ENCODE results near the gene KIF1B.

KIF1B gene

DNA sequence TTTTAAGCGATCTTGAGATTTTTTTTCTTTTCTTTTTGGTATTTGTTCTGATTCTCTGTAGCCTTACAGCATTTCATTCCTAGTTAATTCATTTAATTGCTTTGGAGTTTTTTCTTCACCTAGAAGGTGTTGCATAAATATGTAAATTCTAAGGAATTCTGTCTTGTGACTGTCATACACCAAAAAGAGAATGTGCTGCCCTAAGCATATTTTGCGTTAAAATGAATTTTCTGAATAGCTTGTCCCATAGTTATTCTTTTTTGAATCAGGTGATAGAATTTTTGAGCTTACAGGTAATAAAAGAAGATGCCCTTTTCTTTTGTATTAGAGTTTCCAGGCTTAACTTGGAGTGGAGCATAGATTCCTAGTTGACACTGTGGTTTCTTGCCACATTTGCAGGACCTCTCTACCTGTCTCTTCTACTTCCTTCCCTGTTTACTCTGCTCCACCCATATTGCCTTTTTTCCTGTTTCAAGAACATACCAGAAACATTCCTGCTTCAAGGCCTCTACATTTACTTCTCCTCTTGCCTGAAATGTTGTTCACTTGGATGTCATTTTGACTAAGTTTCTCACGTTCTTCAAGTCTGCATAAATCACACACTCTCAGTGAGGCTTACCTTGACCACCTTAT, 53.2 kb downstream of the KIF1B start:
- H2AFZ ChIP-seq (ENCODE audit: low read depth): no peak overlapping the region
- no peaks in the 10 kb centered on the region for H4K20me1 ChIP-seq (ENCODE audit: insufficient read depth)
- H3K27ac ChIP-seq: no peak overlapping the region
- no peak overlapping the region for H3K4me3 ChIP-seq (IDR thresholded peaks at IDR 0.05; ENCODE audit: insufficient read depth, low read depth, low read length)
- H3K9ac ChIP-seq: no peak overlapping the region
- H3K4me1 ChIP-seq (ENCODE audit: low read depth, poor library complexity, severe bottlenecking): peaks cover 17% of the 10 kb centered on the region
- no peaks in the 10 kb centered on the region for H3K79me2 ChIP-seq (ENCODE audit: insufficient read depth, low read depth)
- H3K27me3 ChIP-seq (ENCODE audit: insufficient read depth, low read depth): no peaks in the 10 kb centered on the region
- no peaks in the 10 kb centered on the region for H3K36me3 ChIP-seq (ENCODE audit: insufficient read depth)
- TF ChIP-seq, protein P1, sequence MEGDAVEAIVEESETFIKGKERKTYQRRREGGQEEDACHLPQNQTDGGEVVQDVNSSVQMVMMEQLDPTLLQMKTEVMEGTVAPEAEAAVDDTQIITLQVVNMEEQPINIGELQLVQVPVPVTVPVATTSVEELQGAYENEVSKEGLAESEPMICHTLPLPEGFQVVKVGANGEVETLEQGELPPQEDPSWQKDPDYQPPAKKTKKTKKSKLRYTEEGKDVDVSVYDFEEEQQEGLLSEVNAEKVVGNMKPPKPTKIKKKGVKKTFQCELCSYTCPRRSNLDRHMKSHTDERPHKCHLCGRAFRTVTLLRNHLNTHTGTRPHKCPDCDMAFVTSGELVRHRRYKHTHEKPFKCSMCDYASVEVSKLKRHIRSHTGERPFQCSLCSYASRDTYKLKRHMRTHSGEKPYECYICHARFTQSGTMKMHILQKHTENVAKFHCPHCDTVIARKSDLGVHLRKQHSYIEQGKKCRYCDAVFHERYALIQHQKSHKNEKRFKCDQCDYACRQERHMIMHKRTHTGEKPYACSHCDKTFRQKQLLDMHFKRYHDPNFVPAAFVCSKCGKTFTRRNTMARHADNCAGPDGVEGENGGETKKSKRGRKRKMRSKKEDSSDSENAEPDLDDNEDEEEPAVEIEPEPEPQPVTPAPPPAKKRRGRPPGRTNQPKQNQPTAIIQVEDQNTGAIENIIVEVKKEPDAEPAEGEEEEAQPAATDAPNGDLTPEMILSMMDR (conservative IDR thresholded peaks at IDR 0.05; ENCODE audit: low read depth, low read length): no peak
- H3K4me2 ChIP-seq: no peak overlapping the region

GRCh38 chr1:10265027-10265426, 54.7 kb downstream of the KIF1B start:
- H2AFZ ChIP-seq (ENCODE audit: low read depth): no peak overlapping the region
- H3K36me3 ChIP-seq (ENCODE audit: insufficient read depth): no peaks in the 10 kb centered on the region
- H3K4me3 ChIP-seq (IDR thresholded peaks at IDR 0.05; ENCODE audit: insufficient read depth, low read depth, low read length): no peak overlapping the region
- no peak overlapping the region for H3K4me2 ChIP-seq
- H3K27ac ChIP-seq: no peak overlapping the region
- H3K27me3 ChIP-seq (ENCODE audit: insufficient read depth, low read depth): no peaks in the 10 kb centered on the region
- no peaks in the 10 kb centered on the region for H3K79me2 ChIP-seq (ENCODE audit: insufficient read depth, low read depth)
- TF ChIP-seq, protein P1 (conservative IDR thresholded peaks at IDR 0.05; ENCODE audit: low read depth, low read length): no peak
- H3K9ac ChIP-seq: no peak overlapping the region
- no peaks in the 10 kb centered on the region for H4K20me1 ChIP-seq (ENCODE audit: insufficient read depth)
- H3K4me1 ChIP-seq (ENCODE audit: low read depth, poor library complexity, severe bottlenecking): peaks cover 17% of the 10 kb centered on the region

DNA sequence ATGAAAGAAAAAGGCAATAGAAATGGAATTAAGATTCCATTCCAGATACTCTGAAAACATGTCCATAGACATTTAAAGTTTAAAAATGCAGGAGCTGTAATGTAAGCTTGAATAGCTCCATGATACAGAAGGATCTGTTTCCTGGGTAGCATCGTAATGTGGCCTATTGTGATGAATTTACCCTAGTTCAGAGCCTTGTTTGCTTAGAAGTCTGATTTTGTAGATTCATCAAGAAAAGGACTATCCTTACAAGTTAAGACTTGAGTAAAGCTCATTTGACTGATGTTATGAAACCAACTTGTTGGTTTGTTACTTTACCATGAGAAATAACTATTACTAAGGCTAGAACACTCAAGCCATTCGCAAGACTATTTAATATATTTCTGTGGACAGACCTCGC, 55.5 kb downstream of the KIF1B start:
- no peak overlapping the region for H3K4me2 ChIP-seq
- H4K20me1 ChIP-seq (ENCODE audit: insufficient read depth): no peaks in the 10 kb centered on the region
- TF ChIP-seq, protein P1 (conservative IDR thresholded peaks at IDR 0.05; ENCODE audit: low read depth, low read length): no peak
- no peak overlapping the region for H3K9ac ChIP-seq
- H3K4me1 ChIP-seq (ENCODE audit: low read depth, poor library complexity, severe bottlenecking): peaks cover 17% of the 10 kb centered on the region
- H3K36me3 ChIP-seq (ENCODE audit: insufficient read depth): no peaks in the 10 kb centered on the region
- no peaks in the 10 kb centered on the region for H3K79me2 ChIP-seq (ENCODE audit: insufficient read depth, low read depth)
- no peak overlapping the region for H3K27ac ChIP-seq
- H3K4me3 ChIP-seq (IDR thresholded peaks at IDR 0.05; ENCODE audit: insufficient read depth, low read depth, low read length): no peak overlapping the region
- no peak overlapping the region for H2AFZ ChIP-seq (ENCODE audit: low read depth)
- H3K27me3 ChIP-seq (ENCODE audit: insufficient read depth, low read depth): no peaks in the 10 kb centered on the region

DNA sequence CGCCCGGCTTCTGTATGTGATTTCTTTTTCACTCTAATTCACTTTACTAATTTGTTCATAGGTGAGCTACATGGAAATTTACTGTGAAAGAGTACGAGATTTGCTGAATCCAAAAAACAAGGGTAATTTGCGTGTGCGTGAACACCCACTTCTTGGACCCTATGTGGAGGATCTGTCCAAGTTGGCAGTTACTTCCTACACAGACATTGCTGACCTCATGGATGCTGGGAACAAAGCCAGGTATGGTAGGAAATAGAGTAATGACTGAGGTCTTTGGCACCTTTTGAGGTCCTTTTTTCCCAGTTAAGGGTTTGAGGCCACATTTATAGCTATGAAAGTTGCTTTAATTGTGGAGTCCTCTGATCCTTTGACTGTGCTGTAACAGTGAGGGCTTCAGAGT, 56.9 kb downstream of the KIF1B start:
- Histone ChIP-seq H3K27ac (no peak overlapping the region), H3K27me3 (ENCODE audit: insufficient read depth, low read depth) (no peaks in the 10 kb centered on the region), H3K4me2 (no peak overlapping the region), H2AFZ (ENCODE audit: low read depth) (no peak overlapping the region), H3K79me2 (ENCODE audit: insufficient read depth, low read depth) (no peaks in the 10 kb centered on the region), H3K4me3 (IDR thresholded peaks at IDR 0.05; ENCODE audit: insufficient read depth, low read depth, low read length) (no peak overlapping the region), H3K9ac (no peak overlapping the region), H4K20me1 (ENCODE audit: insufficient read depth) (no peaks in the 10 kb centered on the region), H3K36me3 (ENCODE audit: insufficient read depth) (no peaks in the 10 kb centered on the region), H3K4me1 (ENCODE audit: low read depth, poor library complexity, severe bottlenecking) (peaks cover 6% of the 10 kb centered on the region)
- TF ChIP-seq, protein P1 (conservative IDR thresholded peaks at IDR 0.05; ENCODE audit: low read depth, low read length): no peak

Measured in KMS-11 (cell line).